ENCODE data around the gene WBP11. TPM values are rescaled to one million over a fixed set of nuclear protein-coding genes. Genes with fewer than 3 reads are reported as not detected.

WBP11 gene
- total RNA-seq, 1 experiment from 2014 or later: 31.7 TPM

DNA sequence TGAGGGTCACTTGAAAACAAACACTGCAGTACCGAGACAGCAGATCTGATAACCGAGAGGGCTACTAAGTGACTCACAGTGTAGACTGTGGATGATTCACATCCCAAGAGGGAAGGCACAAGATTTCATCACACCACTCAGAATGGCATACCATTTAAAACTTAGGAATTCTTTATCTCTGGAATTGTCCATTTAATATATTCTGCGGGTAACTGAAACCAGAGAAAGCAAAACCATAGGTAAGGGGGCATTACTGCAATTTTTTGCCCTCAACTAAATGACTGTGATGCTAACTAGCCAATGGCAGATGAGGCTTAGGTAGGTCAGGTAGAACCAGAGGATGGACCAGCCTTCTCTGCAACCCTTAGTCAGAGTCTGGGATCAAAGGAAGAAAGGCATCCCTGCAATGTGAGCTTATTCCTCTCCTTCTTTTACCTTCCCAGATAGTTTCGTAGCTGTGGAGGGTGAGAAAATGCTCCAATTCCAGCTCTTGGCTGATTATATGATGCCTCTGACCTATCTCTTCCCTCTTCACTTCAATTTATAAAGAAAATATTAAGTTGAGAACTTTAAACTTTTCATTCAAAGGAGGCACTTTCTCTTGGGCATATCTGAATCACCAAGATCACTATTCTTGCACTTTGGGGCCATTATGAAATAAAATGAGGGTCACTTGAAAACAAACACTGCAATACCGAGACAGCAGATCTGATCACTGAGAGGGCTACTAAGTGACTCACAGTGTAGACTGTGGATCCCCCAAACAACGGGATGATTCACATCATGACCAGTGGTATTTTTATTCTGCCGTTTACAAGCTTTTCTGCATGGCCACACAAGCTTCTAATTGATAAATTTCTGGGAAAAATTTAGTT is 33.3 kb upstream of the WBP11 start:
- Histone ChIP-seq H3K36me3 (replicated peaks; ENCODE audit: control insufficient read depth, insufficient read depth, low read length) (no peaks in the 10 kb centered on the region), H3K4me3 (ENCODE audit: insufficient read depth, low read depth, low read length) (no peak overlapping the region), H3K27me3 (ENCODE audit: control insufficient read depth, insufficient read depth, low read length) (no peaks in the 10 kb centered on the region)
- no peak for DNase-seq

DNA sequence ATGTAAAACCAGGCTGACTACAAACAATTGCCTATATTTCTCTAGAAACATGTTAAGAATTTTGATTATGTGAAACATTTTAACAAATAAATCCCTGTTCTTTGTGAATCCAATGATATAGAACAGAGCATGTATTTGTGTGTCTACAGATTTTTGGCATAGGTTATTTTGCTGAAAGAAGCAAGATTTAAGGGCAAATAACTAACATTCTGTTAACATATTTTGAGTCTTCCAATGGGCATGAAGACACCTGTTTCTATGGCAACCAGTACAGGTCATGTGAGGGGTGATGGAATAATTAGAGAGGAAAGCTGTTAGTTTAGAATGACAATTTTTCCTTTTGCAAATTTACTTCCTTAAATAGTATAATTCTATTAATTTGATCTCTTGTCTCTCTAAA is 31.2 kb upstream of the WBP11 start:
- H3K36me3 ChIP-seq (replicated peaks; ENCODE audit: control insufficient read depth, insufficient read depth, low read length): no peaks in the 10 kb centered on the region
- no peaks in the 10 kb centered on the region for H3K27me3 ChIP-seq (ENCODE audit: control insufficient read depth, insufficient read depth, low read length)
- no peak overlapping the region for H3K4me3 ChIP-seq (ENCODE audit: insufficient read depth, low read depth, low read length)
- no peak for DNase-seq

DNA sequence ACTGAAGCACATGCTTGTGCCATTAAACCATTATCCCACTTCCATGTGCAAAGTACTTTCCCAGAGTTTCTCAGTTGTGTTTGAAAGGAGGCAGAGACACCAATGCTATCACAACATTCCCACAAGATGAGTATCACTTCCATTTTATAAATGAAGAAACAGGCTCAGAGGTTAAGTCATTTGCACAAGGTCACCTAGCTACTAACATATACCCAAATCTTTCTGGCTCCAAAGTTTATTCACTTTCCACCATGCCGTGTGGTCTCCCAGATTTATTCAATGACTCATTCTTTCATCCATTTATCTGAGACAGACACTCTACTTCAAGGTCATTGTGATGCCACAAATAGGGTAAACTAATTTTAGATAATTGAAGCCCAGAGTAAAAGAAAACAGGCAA is 30.7 kb upstream of the WBP11 start:
- no peak for DNase-seq
- Histone ChIP-seq H3K27me3 (ENCODE audit: control insufficient read depth, insufficient read depth, low read length) (no peaks in the 10 kb centered on the region), H3K36me3 (replicated peaks; ENCODE audit: control insufficient read depth, insufficient read depth, low read length) (no peaks in the 10 kb centered on the region), H3K4me3 (ENCODE audit: insufficient read depth, low read depth, low read length) (no peak overlapping the region)

DNA sequence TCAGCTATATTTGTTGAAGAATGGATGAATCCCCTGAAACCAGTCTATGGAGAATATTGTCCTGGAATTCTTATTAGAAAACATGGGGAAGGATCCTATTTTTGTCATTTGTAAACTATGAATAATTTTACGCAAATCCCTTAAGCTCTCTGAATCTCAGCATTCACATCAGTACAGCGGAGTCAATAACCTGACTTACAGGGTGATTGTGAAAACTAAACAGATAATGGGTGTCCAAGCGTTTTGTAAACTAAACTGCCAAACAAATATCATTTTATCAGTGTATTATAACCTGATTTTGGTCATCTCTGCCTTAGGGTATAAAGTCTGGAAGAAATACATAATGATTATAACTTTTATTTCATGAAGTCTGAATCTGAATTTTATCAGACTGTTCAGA is 30.1 kb upstream of the WBP11 start:
- no peaks in the 10 kb centered on the region for H3K27me3 ChIP-seq (ENCODE audit: control insufficient read depth, insufficient read depth, low read length)
- DNase-seq: no peak
- no peak overlapping the region for H3K4me3 ChIP-seq (ENCODE audit: insufficient read depth, low read depth, low read length)
- no peaks in the 10 kb centered on the region for H3K36me3 ChIP-seq (replicated peaks; ENCODE audit: control insufficient read depth, insufficient read depth, low read length)

DNA sequence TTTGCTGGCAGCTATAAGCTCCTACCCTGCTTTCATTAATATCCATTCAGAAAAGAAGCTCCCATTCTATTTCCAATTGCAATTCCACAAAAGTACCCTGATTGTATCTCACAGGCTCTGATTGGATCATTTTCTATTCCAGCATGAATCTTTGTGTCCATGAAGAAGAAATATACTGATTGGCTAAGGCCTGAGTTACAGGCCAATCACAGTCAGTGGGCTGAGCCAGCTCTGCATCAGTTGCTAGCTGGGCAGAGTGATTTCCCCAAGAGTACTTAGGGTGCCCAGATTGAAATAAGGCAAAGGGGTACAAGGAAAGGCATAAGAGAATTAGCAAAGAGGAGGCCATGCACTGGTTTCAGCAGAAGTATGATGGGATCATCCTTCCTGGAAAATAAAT is 25.6 kb upstream of the WBP11 start:
- no peaks in the 10 kb centered on the region for H3K36me3 ChIP-seq (replicated peaks; ENCODE audit: control insufficient read depth, insufficient read depth, low read length)
- no peaks in the 10 kb centered on the region for H3K27me3 ChIP-seq (ENCODE audit: control insufficient read depth, insufficient read depth, low read length)
- DNase-seq: peak; percentile 28
- no peak overlapping the region for H3K4me3 ChIP-seq (ENCODE audit: insufficient read depth, low read depth, low read length)

DNA sequence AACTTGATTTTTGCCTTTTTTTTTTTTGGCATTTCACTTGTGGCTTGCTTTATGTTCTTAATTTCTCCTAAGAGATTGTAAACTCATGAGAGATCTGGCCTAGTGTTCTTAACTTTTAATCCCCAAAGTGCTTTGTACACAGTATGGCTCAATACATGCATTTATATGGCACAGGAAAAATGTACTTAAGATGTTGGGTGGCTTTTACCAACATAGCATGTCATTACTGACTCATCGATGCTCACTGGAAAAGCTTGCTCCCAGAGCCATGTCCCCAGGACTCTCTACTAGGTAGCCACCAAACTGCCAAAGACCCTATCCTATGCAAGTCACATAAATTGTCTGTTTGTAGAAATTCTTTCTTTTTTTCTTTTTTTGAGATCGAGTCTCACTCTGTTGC is 23.8 kb upstream of the WBP11 start:
- DNase-seq: no peak
- Histone ChIP-seq H3K4me3 (ENCODE audit: insufficient read depth, low read depth, low read length) (no peak overlapping the region), H3K36me3 (replicated peaks; ENCODE audit: control insufficient read depth, insufficient read depth, low read length) (no peaks in the 10 kb centered on the region), H3K27me3 (ENCODE audit: control insufficient read depth, insufficient read depth, low read length) (no peaks in the 10 kb centered on the region)

DNA sequence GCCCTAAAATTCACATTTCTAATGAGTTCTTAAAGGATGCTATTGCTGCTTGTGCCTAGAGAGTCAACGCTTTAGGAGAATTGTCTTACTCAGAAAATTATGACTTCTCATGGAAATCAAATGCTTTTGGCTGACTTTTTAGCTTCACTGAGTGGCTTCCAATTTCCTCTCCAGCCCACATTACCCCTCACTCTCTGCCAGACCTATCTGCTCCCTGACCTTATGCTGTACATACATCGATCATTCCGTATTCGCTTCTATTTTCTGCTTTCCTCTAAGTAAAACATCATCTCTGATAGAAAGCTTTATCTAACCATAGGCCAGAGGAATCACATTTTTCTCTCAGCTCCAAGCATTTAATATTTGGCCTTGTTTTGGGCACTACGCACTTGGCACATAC is 23.2 kb upstream of the WBP11 start:
- Histone ChIP-seq H3K36me3 (replicated peaks; ENCODE audit: control insufficient read depth, insufficient read depth, low read length) (no peaks in the 10 kb centered on the region), H3K27me3 (ENCODE audit: control insufficient read depth, insufficient read depth, low read length) (no peaks in the 10 kb centered on the region), H3K4me3 (ENCODE audit: insufficient read depth, low read depth, low read length) (no peak overlapping the region)
- no peak for DNase-seq

DNA sequence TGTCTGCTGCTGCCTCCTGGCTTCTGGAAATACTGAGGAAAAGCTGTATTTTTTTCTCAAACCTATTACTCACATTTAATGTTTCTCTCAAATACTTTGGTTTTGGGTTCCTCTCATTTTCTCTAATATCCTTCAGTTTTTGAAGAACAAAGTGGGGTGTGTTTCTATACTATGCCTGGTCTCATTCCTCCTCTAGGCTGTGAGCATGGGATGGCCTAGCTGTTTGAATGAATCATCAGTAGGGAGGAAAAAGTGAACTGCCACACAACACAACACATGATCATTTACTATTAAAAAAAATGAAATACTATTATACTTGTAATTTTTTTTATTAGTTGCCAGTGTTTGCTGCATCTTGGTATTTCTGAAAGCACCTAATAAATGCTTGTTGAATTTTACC is 22.0 kb upstream of the WBP11 start:
- no peaks in the 10 kb centered on the region for H3K36me3 ChIP-seq (replicated peaks; ENCODE audit: control insufficient read depth, insufficient read depth, low read length)
- no peak for DNase-seq
- no peaks in the 10 kb centered on the region for H3K27me3 ChIP-seq (ENCODE audit: control insufficient read depth, insufficient read depth, low read length)
- H3K4me3 ChIP-seq (ENCODE audit: insufficient read depth, low read depth, low read length): no peak overlapping the region

DNA sequence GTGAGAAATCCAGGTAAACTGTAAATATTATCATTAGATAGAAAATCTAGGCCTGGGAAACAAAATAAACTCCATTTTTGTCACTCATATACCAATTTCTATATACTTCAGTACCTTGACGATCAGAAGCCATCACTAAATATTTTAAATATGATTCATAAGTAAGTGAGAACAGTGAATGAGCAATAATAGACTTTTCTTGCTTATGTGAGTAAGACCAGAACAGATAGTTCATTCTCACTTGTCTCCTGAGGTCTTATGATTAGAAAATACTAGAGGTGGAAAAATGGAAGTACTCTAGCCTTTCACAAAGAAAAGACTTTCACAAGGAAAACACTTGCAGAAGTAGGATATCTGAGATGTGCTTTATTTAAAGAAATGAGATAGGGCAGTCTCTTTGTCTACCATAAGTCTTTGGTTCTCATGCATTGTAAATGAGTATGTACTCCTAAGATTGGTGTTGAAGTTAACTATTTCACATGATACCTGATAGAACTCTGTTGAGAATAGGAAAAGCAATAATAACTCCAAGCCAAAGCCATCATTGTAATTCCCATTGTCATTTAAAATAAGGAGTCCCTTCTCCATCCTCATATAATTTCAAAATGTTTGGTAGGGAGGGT is 20.8 kb upstream of the WBP11 start:
- H3K4me3 ChIP-seq (ENCODE audit: insufficient read depth, low read depth, low read length): no peak overlapping the region
- no peaks in the 10 kb centered on the region for H3K27me3 ChIP-seq (ENCODE audit: control insufficient read depth, insufficient read depth, low read length)
- DNase-seq: no peak
- no peaks in the 10 kb centered on the region for H3K36me3 ChIP-seq (replicated peaks; ENCODE audit: control insufficient read depth, insufficient read depth, low read length)

DNA sequence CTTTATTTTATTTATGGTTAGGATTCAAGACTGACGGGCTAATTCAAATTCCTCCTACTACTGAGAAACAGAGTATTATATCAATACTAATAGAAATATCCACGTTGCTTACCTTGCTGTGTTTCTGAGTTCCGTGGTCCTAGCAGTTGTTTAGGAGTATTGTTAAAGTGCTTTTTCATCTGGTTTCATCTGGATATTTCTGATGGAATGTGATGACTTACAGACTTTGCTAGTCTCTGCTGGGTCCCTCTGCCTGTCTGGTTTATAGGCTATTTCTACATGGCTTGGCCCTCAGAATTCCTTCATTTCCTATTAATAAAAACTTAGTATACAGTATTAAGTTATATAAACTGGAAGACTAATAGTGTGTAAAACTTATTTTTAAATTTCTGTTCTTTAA is 10.7 kb upstream of the WBP11 start, which contains the start of gene SMCO3:
SMCO3 (minus strand) TSS at position 169 of the 400 bp plus-strand sequence. CDS start 7,502 bp downstream, outside the sequence.
- DNase-seq: no peak
- no peak within 1 kb of the TSS for H3K4me3 ChIP-seq (ENCODE audit: insufficient read depth, low read depth, low read length)
- no peaks in the 10 kb centered on the region for H3K36me3 ChIP-seq (replicated peaks; ENCODE audit: control insufficient read depth, insufficient read depth, low read length)
- no peaks in the 10 kb centered on the region for H3K27me3 ChIP-seq (ENCODE audit: control insufficient read depth, insufficient read depth, low read length)

DNA sequence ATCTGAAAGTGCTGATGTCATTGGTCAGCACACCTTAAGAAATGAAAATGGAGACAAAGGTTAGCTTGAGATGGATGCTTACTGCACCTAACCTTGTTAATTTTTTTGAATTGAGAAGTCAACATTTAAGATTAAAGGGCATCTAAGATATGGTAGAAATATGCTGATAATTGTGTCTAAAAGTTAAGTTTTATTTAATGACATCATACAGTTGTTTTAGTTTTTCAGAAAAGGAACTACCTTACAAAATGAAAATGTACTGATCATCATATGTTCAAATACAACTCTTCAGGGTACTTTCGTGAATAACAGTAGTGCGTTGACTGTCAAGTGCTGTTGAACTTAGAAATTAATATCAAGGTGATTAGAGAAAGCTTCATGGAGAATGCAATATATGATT is 8.2 kb upstream of the WBP11 start:
- Histone ChIP-seq H3K27me3 (ENCODE audit: control insufficient read depth, insufficient read depth, low read length) (no peaks in the 10 kb centered on the region), H3K4me3 (ENCODE audit: insufficient read depth, low read depth, low read length) (no peak overlapping the region)
- no peak for DNase-seq

DNA sequence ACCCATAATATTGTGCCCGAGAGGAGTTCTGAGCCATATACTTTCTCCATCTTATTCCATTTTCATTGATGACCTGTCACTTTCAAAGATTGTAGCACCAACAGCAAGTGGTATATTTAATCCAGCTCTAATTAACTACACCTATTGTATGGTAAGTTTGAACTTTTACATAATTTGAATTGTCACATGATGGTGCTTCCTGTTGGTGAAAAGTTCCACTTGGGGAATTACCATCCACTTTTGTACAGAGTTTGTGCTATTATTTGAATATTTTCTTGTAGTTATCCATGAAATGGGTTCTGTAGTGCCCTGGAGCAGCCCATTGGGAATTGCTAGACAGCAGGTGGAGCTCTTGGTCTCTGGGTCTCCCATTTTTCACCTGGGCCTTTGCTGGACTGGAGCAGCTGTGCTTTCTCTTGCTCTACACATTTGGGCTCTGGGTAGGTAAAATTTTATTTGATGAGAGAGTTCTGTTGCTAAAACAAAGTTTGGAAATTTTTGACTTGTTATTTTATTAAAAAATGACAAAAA is 7.7 kb upstream of the WBP11 start:
- peak; percentile 53 for DNase-seq
- Histone ChIP-seq H3K27me3 (ENCODE audit: control insufficient read depth, insufficient read depth, low read length) (no peaks in the 10 kb centered on the region), H3K4me3 (ENCODE audit: insufficient read depth, low read depth, low read length) (no peak overlapping the region), H3K36me3 (replicated peaks; ENCODE audit: control insufficient read depth, insufficient read depth, low read length) (no peaks in the 10 kb centered on the region)

More for the DNA sequence above, 8.2 kb upstream of the WBP11 start:
- no peaks in the 10 kb centered on the region for H3K36me3 ChIP-seq (replicated peaks; ENCODE audit: control insufficient read depth, insufficient read depth, low read length)

DNA sequence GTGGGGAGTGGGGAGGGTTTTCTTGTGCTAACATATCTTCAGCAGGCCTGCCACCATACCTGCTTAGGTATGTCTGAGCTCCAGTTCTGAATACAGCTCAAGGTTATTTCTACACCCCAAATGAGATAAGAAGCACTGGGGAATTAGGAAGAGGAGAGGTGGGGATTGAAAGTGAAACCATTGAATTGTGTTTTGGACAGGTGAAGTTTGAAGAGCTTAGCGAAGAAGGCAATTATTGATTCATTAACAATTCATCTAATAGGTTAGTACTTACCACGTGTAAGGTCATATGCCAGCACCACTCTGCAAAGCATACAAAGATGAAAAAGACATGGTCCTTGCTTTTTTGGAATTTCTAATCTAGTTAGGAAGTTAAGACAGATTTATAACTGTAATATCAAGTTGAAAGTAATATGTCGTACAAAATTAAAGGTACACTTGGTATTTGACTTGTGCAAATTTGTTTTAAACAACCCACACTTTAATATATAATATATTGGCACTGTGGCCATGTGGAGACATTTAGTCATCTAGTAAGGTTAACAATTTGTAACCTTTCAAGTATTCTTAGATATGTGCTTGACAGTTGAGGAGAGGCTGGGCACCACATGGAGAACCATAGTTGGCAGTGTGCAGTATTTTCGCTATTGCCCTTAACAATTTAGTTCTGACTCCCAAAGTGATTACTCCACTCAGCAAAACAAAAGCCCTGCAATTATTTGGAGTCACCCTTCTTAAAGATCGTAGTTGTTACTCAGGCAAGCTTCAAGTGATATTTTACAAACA is 7.1 kb upstream of the WBP11 start:
- Histone ChIP-seq H3K27me3 (ENCODE audit: control insufficient read depth, insufficient read depth, low read length) (no peaks in the 10 kb centered on the region), H3K36me3 (replicated peaks; ENCODE audit: control insufficient read depth, insufficient read depth, low read length) (no peaks in the 10 kb centered on the region), H3K4me3 (ENCODE audit: insufficient read depth, low read depth, low read length) (no peak overlapping the region)
- DNase-seq: no peak

DNA sequence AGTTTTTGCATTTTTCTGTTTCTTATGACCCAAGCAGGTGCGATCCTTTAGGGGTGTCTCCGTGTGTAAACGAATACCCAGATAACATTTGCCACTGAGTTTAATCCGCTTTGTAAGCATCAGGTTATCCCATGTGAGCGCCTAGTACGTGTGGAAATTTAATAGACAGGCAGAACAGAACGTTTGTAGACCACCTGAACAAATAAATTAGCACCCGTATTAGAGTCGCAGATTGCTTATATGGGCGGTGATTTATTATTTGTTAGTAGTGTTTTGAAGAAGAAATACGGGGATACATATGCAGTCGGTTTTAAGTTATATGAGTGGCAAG is 517 bp upstream of the WBP11 start:
- peak overlapping the region; percentile 99 for H3K4me3 ChIP-seq (ENCODE audit: insufficient read depth, low read depth, low read length)
- DNase-seq: no peak
- peaks cover 3% of the 10 kb centered on the region; the same call in 1 of the 2 replicates for H3K36me3 ChIP-seq (replicated peaks; ENCODE audit: control insufficient read depth, insufficient read depth, low read length)
- H3K27me3 ChIP-seq (ENCODE audit: control insufficient read depth, insufficient read depth, low read length): no peaks in the 10 kb centered on the region

DNA sequence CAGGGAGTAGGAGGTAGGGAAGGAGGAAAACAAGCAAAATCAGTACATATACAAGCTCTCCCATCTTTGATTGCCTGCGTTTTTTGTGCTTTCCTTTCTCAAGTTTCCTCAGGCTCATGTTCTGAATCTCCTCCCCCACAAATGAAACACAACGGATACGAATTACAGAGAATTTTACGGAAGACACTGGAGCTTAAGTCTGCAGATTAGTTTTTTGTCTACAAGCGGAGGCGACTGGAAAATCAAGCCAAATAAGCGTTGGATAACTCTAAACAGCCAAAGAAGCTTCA is 612 bp downstream of the WBP11 start:
- Histone ChIP-seq H3K36me3 (replicated peaks; ENCODE audit: control insufficient read depth, insufficient read depth, low read length) (peaks cover 6% of the 10 kb centered on the region), H3K27me3 (ENCODE audit: control insufficient read depth, insufficient read depth, low read length) (no peaks in the 10 kb centered on the region), H3K4me3 (ENCODE audit: insufficient read depth, low read depth, low read length) (peak overlapping the region; percentile 99)
- peak; percentile 21 for DNase-seq

Measured in H7 (cell line).